ENCODE measurements around the gene ETNK1. TPM values are rescaled to one million over a fixed set of nuclear protein-coding genes. Genes with fewer than 3 reads are reported as not detected.

The ETNK1 gene
- total and polyA plus RNA-seq, 2 experiments from 2014 or later, result 20.0 to 34.0 TPM

DNA sequence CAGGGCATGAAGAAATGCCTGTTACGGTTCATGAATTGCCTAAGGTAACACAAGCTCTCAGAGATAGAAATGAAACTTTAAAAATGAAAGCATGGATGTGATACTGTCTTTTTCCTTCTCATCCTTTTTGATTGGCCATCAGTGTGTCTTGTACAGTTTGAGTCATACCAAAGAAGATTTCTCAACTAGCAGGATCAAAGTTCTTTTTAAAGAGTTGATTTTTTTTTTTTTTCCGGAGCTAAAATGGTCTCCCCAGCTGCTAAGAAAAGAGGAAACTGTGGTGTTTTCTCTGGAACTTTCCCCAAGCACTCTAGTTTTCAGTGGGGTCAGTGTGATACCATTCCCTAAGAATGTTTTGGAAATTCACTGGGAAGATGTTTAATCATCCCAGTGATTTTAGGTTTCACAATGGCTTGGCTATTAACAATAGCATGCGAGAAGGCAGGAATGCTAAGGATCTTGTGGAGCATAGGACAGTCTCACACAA, 105.0 kb downstream of the ETNK1 start:
- Histone ChIP-seq H3K9me2 (ENCODE audit: insufficient read depth) (no peaks in the 10 kb centered on the region), H3K79me2 (ENCODE audit: insufficient read depth) (no peaks in the 10 kb centered on the region), H3F3A (ENCODE audit: insufficient read depth) (peaks cover 13% of the 10 kb centered on the region; the same call in 1 of the 2 replicates), H3K36me3 (ENCODE audit: low read depth) (no peaks in the 10 kb centered on the region), H2AFZ (peak overlapping the region; percentile 89), H3K27ac (peak overlapping the region; percentile 48), H3K4me1 (ENCODE audit: insufficient read depth) (peaks cover 11% of the 10 kb centered on the region), H3K9me3 (ENCODE audit: low read depth) (no peaks in the 10 kb centered on the region), H3K27me3 (replicated peaks; ENCODE audit: insufficient read depth) (no peaks in the 10 kb centered on the region), H3K9ac (peak overlapping the region; percentile 56; the same call in 1 of the 2 replicates), H4K20me1 (ENCODE audit: insufficient read depth) (no peaks in the 10 kb centered on the region), H3K4me2 (ENCODE audit: unreplicated experiment) (peak overlapping the region; percentile 82), H3K4me3 (peak overlapping the region; percentile 60)
- DNase-seq, result peak; percentile 71
- in situ Hi-C loops (cut with MboI), result no loop called here
- whole genome bisulfite sequencing, 2 experiments (ENCODE audit: low coverage in 1 of 2, low lambda C conversion rate in 2 of 2, missing lambda C conversion rate in 2 of 2), result 6 to 8% methylated on average over 3 of the region's 3 CpGs
- TF ChIP-seq EZH2 (IDR thresholded peaks at IDR 0.05; ENCODE audit: insufficient read depth, poor library complexity, severe bottlenecking), result no peak

GRCh38 chr12:22731236-22731635, 106.3 kb downstream of the ETNK1 start:
- H3K27me3 ChIP-seq (replicated peaks; ENCODE audit: insufficient read depth), result no peaks in the 10 kb centered on the region
- H3K79me2 ChIP-seq (ENCODE audit: insufficient read depth), result no peaks in the 10 kb centered on the region
- TF ChIP-seq EZH2phosphoT487 (IDR thresholded peaks at IDR 0.05; ENCODE audit: insufficient read depth, low read depth), result no peak
- 29 to 41% methylated on average over 3 of the region's 3 CpGs for WGBS, 2 experiments (ENCODE audit: low coverage in 1 of 2, low lambda C conversion rate in 2 of 2, missing lambda C conversion rate in 2 of 2)
- H3K9ac ChIP-seq, result no peak overlapping the region
- H3K4me3 ChIP-seq, result no peak overlapping the region
- H4K20me1 ChIP-seq (ENCODE audit: insufficient read depth), result no peaks in the 10 kb centered on the region
- no peaks in the 10 kb centered on the region for H3K9me3 ChIP-seq (ENCODE audit: low read depth)
- no peaks in the 10 kb centered on the region for H3K36me3 ChIP-seq (ENCODE audit: low read depth)
- H3F3A ChIP-seq (ENCODE audit: insufficient read depth), result peaks cover 13% of the 10 kb centered on the region; the same call in 1 of the 2 replicates
- H2AFZ ChIP-seq, result no peak overlapping the region
- no peak overlapping the region for H3K4me2 ChIP-seq (ENCODE audit: unreplicated experiment)
- H3K27ac ChIP-seq, result no peak overlapping the region
- peaks cover 11% of the 10 kb centered on the region for H3K4me1 ChIP-seq (ENCODE audit: insufficient read depth)
- DNase-seq, result peak; percentile 13
- no peaks in the 10 kb centered on the region for H3K9me2 ChIP-seq (ENCODE audit: insufficient read depth)
- in situ Hi-C loops (cut with MboI), result no loop called here

DNA sequence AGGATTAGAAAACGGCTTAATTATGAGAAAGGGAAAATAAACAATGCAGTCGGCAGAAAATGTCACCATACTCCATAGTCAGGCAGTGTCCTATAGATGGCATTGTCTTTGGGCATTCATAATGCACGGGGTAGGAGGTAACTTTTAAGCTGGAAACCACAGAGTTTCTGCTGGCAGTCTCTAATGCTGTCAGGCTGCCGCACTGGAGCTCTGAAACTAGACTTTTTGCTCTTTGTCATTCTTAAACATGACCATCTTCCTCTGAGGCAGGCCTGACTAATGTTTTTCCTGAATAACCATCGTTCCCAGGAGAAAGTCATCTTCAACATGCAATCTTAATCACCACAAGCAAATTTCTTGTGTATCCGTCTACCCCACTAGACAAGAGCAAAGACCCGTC, 108.8 kb downstream of the ETNK1 start:
- peaks cover 13% of the 10 kb centered on the region; the same call in 1 of the 2 replicates for H3F3A ChIP-seq (ENCODE audit: insufficient read depth)
- no peaks in the 10 kb centered on the region for H4K20me1 ChIP-seq (ENCODE audit: insufficient read depth)
- H3K9me3 ChIP-seq (ENCODE audit: low read depth), result no peaks in the 10 kb centered on the region
- H3K9ac ChIP-seq, result no peak overlapping the region
- TF ChIP-seq EZH2 (IDR thresholded peaks at IDR 0.05; ENCODE audit: insufficient read depth, poor library complexity, severe bottlenecking), result no peak
- TF ChIP-seq EZH2phosphoT487 (IDR thresholded peaks at IDR 0.05; ENCODE audit: insufficient read depth, low read depth), result no peak
- H3K27ac ChIP-seq, result no peak overlapping the region
- H3K4me3 ChIP-seq, result 0 out of 2 replicates have a peak overlapping the region, but pooled peaks have one; percentile 14
- DNase-seq, result peak; percentile 53
- 20 to 21% methylated on average over 7 of the region's 7 CpGs for WGBS, 2 experiments (ENCODE audit: low coverage in 1 of 2, low lambda C conversion rate in 2 of 2, missing lambda C conversion rate in 2 of 2)
- no peak overlapping the region for H2AFZ ChIP-seq
- no peaks in the 10 kb centered on the region for H3K27me3 ChIP-seq (replicated peaks; ENCODE audit: insufficient read depth)
- H3K36me3 ChIP-seq (ENCODE audit: low read depth), result no peaks in the 10 kb centered on the region
- H3K4me1 ChIP-seq (ENCODE audit: insufficient read depth), result peaks cover 11% of the 10 kb centered on the region
- no peaks in the 10 kb centered on the region for H3K79me2 ChIP-seq (ENCODE audit: insufficient read depth)
- no peaks in the 10 kb centered on the region for H3K9me2 ChIP-seq (ENCODE audit: insufficient read depth)
- in situ Hi-C loops (cut with MboI), result no loop called here
- no peak overlapping the region for H3K4me2 ChIP-seq (ENCODE audit: unreplicated experiment)

GRCh38 chr12:22738945-22739344, 114.0 kb downstream of the ETNK1 start:
- TF ChIP-seq EZH2 (IDR thresholded peaks at IDR 0.05; ENCODE audit: insufficient read depth, poor library complexity, severe bottlenecking) (no peak), EZH2phosphoT487 (IDR thresholded peaks at IDR 0.05; ENCODE audit: insufficient read depth, low read depth) (no peak)
- Histone ChIP-seq H3F3A (ENCODE audit: insufficient read depth) (no peaks in the 10 kb centered on the region), H3K27ac (no peak overlapping the region), H3K4me3 (no peak overlapping the region), H3K4me1 (ENCODE audit: insufficient read depth) (no peaks in the 10 kb centered on the region), H2AFZ (no peak overlapping the region), H3K79me2 (ENCODE audit: insufficient read depth) (no peaks in the 10 kb centered on the region), H3K4me2 (ENCODE audit: unreplicated experiment) (no peak overlapping the region), H3K27me3 (replicated peaks; ENCODE audit: insufficient read depth) (no peaks in the 10 kb centered on the region), H3K9me3 (ENCODE audit: low read depth) (no peaks in the 10 kb centered on the region), H4K20me1 (ENCODE audit: insufficient read depth) (no peaks in the 10 kb centered on the region), H3K36me3 (ENCODE audit: low read depth) (no peaks in the 10 kb centered on the region), H3K9me2 (ENCODE audit: insufficient read depth) (no peaks in the 10 kb centered on the region), H3K9ac (no peak overlapping the region)
- 25 to 28% methylated on average over 1 of the region's 1 CpG for WGBS, 2 experiments (ENCODE audit: low coverage in 1 of 2, low lambda C conversion rate in 2 of 2, missing lambda C conversion rate in 2 of 2)
- in situ Hi-C loops (cut with MboI), result no loop called here
- DNase-seq, result no peak

Small RNA genes lying within 50 kb of the gene (small RNA-seq; reads per million reads assigned to genes)
- gene RPS27P22 (ENCODE audit: low read depth, low replicate concordance), result not detected

Other genes with a start within 250 kb of the ETNK1 start
- 13.3 and 20.9 TPM in 2 replicates for gene C2CD5, start 80.6 kb upstream of the ETNK1 start, total RNA-seq (2014; rRNA removed; shearing (Covaris generic))
- 12.2 and 13.7 TPM in 2 replicates for gene C2CD5, start 80.6 kb upstream of the ETNK1 start, polyA plus RNA-seq (2016; fragmentation: Nextera tagmentation; extraction: Ambion mirVana)

All from GM23248 (cell line).